GM18951 (cell line): ENCODE results near the gene TSC2.
"Not testable (repeated sequence)": the region's sequence is repeated elsewhere in the genome, so short reads cannot be mapped to it uniquely, and the experiment has no call there.

Experiments
- POLR2A ChIP-seq: IDR thresholded peaks from 4 replicates; pipeline ENCODE4 v1.6.1; 2011; ENCODE audit warnings: mild to moderate bottlenecking; ENCODE audit not compliant: insufficient read length, insufficient read depth; ENCODE audit errors: extremely low read depth
- in situ Hi-C: fragments of 300-500 bp; cut with MboI; formaldehyde crosslinking; loops from one replicate; pipeline ENCODE4 v1.12.0; 2022; ENCODE audit warnings: low sequenced_read_pairs, mixed read lengths, inconsistent platforms; ENCODE audit not compliant: unreplicated experiment

The TSC2 gene

GRCh38 chr16:2102471-2102870 lies 54.7 kb downstream of the TSC2 start:
- in situ Hi-C loops = no loop called here
- TF ChIP-seq POLR2A = no peak

DNA sequence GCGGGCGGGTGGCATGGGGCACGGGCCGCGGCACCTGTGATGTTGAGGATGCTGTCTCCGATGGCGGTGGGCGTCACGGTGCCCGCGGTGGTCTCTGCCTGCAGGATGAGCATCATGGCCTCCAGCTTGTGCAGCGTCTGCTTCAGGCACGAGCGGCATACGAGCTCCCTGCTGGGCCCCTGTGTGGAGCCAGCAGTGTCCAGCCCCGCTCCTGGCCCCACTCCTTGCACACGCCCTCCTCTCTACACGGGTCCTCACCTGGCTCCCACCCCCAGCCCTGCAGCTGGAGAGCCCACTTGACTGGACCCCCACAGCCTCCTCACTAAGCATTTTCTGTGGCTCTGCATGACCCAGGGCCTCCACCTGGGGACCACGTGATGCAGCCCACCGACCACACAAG lies 56.7 kb downstream of the TSC2 start:
- in situ Hi-C loops = not testable (repeated sequence)

DNA sequence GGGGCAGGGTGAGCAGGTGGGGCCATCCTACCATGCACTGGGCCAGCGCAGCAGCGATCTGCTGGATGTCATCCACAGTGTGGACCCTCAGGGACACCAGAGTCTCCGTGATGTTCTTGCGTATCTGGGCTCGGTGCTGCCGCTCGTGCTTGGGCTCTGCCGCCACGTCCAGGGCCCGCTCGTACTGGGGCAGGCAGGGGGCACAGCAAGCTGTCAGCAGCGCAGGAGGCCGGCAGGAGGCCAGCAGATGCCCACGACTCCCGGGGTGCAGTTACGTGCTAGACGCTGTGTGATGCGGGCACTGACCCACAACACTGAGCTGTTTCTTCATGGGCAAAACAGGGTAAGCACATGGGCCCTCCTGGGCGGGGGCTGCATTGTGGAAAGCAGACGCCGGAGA lies 57.5 kb downstream of the TSC2 start:
- in situ Hi-C loops = not testable (repeated sequence)

GRCh38 chr16:2105769-2106168 lies 58.0 kb downstream of the TSC2 start:
- in situ Hi-C loops = not testable (repeated sequence)

DNA sequence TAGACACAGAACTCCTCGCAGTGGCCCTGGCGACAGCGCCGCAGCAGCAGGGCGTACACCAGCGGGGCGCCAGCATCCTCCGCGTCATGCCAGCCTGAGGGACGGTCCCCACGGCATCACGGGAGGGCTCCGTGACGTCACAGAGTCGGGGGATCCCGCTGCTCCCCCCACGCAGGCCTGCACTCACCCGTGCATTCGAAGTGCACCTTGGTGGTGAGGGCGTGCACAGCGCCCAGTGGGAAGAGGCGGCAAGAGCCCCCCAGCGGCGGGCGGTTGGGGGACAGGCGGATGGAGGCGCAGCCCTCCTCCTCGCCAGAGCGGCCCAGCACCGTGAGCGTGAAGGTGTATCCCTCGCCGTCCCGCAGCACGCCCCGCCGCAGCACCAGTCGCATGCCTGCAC lies 58.4 kb downstream of the TSC2 start:
- in situ Hi-C loops = not testable (repeated sequence)

DNA sequence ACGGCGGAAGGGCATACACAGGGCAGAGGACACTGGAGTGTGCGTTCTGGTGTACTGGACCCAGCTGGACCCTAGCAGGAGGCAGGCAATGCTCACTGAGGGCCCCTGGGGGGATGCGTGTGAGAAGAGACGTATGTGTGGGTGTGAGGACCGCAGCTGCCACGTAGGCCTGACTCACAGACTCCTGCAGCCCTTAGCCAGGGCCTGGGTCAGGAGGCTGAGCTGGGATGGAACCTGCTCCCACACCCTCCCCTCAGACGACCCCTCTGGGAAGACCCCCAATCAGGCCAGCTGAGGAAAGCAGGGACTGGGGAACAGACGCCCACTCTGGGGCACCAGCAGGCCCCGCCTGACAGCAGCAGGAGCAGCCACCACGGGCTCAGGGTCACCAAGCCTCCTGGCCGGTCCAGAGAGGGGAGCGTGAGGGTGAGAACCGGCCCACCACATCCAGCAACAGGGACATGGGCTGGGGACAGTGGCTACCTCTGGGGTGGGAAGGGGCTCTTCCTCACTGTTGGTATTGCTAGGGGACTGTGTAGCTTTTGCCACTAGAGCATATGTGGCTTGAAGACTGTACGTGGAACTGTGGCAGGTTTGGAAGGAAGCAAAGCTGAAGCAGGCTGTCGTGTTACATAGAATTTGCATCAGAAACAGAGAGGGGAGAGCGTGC lies 59.5 kb downstream of the TSC2 start:
- in situ Hi-C loops = not testable (repeated sequence)

GRCh38 chr16:2107791-2108125 lies 60.0 kb downstream of the TSC2 start:
- in situ Hi-C loops = not testable (repeated sequence)

DNA sequence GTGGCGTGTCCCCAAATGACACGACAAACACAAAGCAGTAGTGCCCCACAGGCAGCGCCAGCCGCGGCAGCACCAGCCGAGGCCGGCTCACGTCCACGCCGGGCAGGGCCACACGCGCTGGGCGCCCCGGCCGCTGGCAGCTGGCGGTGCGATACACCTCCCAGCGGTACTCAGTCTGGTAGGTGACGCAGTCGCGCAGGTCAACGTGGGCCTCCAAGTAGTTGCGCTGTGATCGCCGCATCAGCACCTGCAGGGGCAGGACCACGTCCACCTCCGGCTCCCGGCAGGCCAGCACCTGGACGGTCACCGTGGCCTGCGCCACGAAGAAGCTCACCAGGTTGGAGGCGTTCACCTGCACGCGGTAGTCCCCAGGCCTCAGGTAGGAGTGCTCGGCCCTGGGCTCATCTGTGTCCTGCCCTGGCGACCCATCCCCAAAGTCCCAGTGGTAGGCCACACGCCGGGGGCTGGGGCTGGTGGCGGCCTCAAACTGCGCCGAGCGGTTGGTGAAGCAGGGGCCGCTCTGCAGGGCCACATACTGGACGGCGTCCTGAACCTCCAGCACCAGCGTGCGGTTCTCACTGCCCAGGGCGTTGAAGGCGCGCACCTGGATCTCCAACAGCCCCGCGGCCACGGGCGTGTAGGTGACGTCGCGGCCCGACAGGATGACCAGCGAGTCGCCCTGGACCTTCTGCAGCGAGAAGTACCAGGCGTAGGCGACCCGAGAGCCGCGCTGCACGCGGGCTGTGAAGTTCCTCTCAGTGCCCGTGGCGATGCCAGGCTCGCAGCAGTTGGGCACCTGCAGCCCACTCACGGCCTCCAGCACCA lies 60.9 kb downstream of the TSC2 start:
- in situ Hi-C loops = not testable (repeated sequence)

- in situ Hi-C loops = not testable (repeated sequence)
Observed at GRCh38 chr16:2109271-2109580, 61.4 kb downstream of the TSC2 start.

DNA sequence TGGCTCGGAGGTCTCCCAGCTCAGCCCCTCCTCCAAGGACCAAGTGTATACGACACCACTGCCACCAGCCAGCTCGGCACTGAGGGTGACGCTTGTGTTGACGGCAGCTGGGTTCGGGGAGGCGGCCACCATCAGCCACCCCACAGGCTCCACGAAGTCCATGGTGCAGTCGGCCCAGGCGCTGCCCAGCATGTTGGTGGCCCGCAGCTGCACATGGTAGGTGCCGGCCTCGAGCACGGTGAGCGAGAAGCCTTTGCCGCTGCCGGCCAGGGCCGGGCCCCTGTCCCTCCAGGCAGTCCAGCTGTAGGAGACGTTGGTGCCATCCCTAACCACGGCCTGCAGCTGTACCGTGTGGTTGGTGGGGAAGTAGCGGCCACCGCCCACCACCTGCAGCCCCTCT lies 62.1 kb downstream of the TSC2 start:
- in situ Hi-C loops = not testable (repeated sequence)

- in situ Hi-C loops = not testable (repeated sequence)
Observed at GRCh38 chr16:2110332-2111008, 62.7 kb downstream of the TSC2 start.

GRCh38 chr16:2111009-2111353 lies 63.2 kb downstream of the TSC2 start:
- in situ Hi-C loops = not testable (repeated sequence)

DNA sequence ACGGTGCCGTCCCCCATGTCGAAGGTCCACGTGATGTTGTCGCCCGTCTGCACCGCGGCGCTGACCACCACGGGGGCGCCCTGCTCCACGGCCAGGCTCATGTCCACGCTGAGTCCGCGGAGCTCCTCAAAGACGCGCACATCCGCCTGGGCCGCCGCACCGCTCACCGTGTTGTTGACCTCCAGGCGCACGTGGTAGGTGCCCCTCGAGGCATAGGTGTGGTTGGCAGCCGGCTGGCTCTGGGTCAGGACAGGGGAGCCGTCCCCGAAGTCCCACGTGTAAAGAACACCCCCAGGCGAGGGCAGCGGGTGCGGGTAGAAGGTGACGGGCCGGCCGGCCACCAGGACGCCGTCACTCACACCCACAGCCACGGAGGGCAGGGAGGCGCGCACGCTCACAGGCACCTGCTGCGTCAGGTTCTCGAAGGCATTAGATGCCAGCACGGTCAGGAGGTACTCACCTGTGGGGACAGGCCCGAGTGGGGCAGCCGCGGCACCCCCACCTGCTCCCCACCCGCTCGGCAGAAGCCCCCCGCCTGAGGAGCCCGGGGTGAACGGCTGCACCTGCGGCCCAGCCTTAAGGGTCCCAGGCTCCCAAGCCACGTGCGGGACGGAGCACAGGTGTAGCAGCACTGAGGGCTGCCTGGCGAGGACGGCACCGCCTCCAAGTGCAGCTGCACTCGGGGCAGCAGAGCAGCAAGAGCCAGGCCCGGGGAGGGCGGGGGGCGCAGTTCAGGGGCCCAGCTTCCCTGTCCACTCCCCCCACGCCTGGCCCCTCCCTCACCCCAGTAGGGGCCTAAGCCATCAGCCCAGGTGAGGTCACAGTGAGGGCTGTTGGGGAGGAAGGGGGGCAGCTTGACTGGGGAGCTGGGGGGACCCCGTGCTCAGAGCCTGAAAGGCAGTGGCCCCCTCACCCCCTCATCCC lies 63.9 kb downstream of the TSC2 start:
- in situ Hi-C loops = not testable (repeated sequence)

- in situ Hi-C loops = not testable (repeated sequence)
Observed at GRCh38 chr16:2112539-2113106, 64.8 kb downstream of the TSC2 start.

DNA sequence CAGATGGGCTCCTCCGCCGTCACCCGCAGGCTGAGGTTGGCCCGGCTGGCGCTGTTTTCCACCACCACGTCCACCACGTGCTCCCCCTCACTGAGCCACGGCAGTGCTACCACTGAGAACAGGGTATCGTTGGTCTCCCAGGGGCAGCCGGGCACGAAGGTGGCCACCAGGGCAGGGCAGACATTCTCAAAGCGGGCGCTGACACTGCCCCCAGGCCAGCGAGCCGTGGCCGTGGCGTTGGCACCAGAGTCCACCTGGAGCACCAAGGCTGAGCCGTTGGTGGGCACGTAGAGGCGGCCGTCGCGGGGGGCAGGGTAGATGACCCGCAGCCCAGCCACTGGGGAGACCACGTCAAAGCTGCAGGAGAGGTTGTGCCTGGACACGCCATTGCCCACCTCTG lies 66.4 kb downstream of the TSC2 start:
- in situ Hi-C loops = not testable (repeated sequence)

DNA sequence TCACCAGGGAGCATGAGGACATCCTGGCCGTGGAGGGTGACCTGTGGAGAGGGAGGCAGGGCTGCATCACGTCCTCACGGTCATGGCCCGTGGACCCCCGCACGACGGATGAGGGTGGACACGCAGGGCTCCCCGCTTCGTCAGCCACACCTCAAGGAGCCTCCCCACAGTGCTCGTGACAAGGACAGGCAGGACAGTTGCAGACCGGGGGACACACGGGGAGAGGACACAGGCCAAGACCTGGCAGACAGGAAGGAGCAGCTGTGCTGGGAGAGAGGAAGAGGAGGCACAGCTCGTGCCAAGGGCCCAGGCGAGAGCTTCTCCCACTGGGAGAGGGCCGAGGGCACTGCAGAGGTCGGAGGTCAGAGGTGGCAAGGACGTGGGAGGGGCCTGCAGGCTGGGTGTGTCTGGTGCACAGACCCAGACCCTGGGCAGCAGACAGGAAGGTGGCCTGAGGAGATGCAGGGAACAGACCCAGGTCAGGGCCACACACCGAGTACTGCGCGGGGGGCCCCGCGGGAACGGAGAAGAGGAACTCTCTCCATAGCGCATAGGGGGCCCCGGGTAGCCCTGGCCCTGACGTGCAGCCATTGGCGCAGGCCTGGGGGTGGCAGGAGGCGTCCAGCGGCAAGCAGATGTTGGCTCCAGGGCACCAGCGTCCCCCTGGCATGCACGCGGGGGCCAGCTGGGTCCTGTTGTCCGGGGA lies 67.3 kb downstream of the TSC2 start:
- in situ Hi-C loops = not testable (repeated sequence)
